ENCODE measurements around the gene PWWP2B. TPM values are rescaled to one million over a fixed set of nuclear protein-coding genes. Genes with fewer than 3 reads are reported as not detected.

PWWP2B gene
- total RNA-seq, 1 donor from 2014 or later = 12.9 TPM

DNA sequence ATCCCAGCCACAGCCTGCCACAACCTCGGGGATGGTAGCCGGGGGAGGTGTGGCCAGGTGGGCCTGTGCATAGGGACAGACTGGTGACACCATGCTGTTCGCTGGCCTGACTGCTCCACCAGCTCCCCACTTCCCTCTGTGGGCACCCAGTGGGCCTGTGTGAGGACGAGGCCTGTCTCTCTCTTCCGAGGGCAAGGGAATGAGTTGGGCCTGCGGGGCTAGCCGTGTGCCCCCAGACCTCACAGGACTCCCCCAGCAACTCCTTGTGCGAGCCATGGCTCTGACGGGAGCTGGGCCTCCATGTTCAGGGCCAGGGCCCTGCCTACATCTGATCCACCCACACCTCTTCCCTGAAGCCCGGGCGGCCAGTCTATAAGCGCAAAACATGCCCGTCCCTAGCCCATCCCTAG, 40.5 kb downstream of the PWWP2B start:
- DNase-seq (ENCODE audit: extremely low spot score, unreplicated experiment) = no peak
- H3K27me3 Mint-ChIP-seq (ENCODE audit: unreplicated experiment) = no peaks in the 10 kb centered on the region
- peaks cover 15% of the 10 kb centered on the region for H3K4me1 Mint-ChIP-seq (ENCODE audit: unreplicated experiment)
- H3K27ac Mint-ChIP-seq (ENCODE audit: unreplicated experiment) = no peak overlapping the region
- H3K9me3 Mint-ChIP-seq (ENCODE audit: unreplicated experiment) = no peaks in the 10 kb centered on the region
- TF ChIP-seq, protein P1, sequence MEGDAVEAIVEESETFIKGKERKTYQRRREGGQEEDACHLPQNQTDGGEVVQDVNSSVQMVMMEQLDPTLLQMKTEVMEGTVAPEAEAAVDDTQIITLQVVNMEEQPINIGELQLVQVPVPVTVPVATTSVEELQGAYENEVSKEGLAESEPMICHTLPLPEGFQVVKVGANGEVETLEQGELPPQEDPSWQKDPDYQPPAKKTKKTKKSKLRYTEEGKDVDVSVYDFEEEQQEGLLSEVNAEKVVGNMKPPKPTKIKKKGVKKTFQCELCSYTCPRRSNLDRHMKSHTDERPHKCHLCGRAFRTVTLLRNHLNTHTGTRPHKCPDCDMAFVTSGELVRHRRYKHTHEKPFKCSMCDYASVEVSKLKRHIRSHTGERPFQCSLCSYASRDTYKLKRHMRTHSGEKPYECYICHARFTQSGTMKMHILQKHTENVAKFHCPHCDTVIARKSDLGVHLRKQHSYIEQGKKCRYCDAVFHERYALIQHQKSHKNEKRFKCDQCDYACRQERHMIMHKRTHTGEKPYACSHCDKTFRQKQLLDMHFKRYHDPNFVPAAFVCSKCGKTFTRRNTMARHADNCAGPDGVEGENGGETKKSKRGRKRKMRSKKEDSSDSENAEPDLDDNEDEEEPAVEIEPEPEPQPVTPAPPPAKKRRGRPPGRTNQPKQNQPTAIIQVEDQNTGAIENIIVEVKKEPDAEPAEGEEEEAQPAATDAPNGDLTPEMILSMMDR (IDR thresholded peaks at IDR 0.05) = no peak
- no peaks in the 10 kb centered on the region for H3K36me3 Mint-ChIP-seq (ENCODE audit: unreplicated experiment)
- no peak overlapping the region for H3K4me3 Mint-ChIP-seq (ENCODE audit: unreplicated experiment)

DNA sequence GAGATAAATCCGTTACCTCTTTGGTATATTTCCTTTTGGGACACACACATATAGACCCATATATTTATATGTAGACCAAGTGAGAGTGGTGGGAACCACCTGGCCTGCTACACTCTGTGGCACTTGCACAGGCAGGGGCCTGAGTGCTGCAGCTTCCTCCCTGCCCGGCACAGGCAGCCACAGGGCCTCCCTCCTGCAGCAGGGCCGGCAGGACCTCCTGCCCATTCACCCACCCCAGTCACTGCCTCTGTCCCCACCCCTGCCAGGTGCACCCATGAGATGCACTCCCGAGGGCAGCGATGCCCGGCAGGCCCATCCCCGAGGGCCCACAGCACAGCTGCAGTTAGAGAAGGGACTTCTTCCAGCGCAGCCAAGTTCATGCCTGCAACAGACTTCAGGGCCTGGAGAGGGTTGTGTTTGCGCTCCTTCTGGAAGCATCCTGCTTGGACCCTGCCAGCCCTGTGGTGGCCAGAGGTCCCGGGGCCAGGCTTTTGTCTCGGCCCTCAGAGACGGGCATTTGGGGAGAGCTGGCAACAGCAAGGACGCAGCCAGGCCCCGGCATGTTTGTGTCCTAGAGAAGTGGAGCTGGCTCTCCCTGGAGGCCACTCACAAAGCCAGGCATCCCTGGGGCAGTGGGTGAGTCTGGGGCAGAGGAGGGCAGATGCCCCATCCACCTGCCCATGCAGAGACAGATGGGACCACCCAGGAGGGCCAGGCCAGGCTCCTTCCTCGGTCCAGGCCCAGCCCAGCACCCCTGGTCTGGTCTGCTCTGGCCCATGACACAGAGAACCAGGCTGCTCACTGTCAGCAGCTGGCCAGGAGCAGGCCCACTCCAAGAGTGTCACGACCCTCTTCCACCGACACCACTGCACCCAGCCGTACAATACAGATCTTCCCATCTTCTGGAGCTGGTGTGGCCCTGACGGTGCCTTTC, 41.4 kb downstream of the PWWP2B start:
- TF ChIP-seq, protein P1 (IDR thresholded peaks at IDR 0.05) = no peak
- Mint-ChIP-seq H3K27ac (ENCODE audit: unreplicated experiment) (peak overlapping the region; percentile 35), H3K4me1 (ENCODE audit: unreplicated experiment) (peaks cover 15% of the 10 kb centered on the region), H3K9me3 (ENCODE audit: unreplicated experiment) (no peaks in the 10 kb centered on the region), H3K27me3 (ENCODE audit: unreplicated experiment) (no peaks in the 10 kb centered on the region), H3K36me3 (ENCODE audit: unreplicated experiment) (no peaks in the 10 kb centered on the region), H3K4me3 (ENCODE audit: unreplicated experiment) (no peak overlapping the region)
- no peak for DNase-seq (ENCODE audit: extremely low spot score, unreplicated experiment)

DNA sequence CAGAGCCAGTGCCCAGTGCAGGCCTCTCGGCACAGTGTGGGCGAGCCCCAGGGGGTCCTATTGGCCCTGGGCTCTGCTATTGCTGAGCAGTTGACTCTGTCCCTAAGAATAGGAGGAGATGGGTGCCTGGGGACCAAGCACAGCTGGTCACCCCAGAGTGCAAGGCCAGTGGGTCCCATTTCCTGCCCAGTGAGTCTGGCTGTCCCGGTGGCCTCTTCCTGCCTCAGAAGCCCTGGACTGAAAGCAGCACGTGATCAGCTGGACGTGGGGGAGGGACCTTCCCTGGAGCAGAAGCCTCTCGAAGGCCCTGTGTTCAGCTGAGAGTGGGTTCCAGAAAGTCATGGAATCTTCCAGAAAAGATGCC, 42.0 kb downstream of the PWWP2B start:
- TF ChIP-seq, protein P1 (IDR thresholded peaks at IDR 0.05) = no peak
- no peaks in the 10 kb centered on the region for H3K36me3 Mint-ChIP-seq (ENCODE audit: unreplicated experiment)
- no peaks in the 10 kb centered on the region for H3K9me3 Mint-ChIP-seq (ENCODE audit: unreplicated experiment)
- peak overlapping the region; percentile 35 for H3K27ac Mint-ChIP-seq (ENCODE audit: unreplicated experiment)
- H3K4me1 Mint-ChIP-seq (ENCODE audit: unreplicated experiment) = peaks cover 15% of the 10 kb centered on the region
- no peaks in the 10 kb centered on the region for H3K27me3 Mint-ChIP-seq (ENCODE audit: unreplicated experiment)
- DNase-seq (ENCODE audit: extremely low spot score, unreplicated experiment) = no peak
- no peak overlapping the region for H3K4me3 Mint-ChIP-seq (ENCODE audit: unreplicated experiment)

DNA sequence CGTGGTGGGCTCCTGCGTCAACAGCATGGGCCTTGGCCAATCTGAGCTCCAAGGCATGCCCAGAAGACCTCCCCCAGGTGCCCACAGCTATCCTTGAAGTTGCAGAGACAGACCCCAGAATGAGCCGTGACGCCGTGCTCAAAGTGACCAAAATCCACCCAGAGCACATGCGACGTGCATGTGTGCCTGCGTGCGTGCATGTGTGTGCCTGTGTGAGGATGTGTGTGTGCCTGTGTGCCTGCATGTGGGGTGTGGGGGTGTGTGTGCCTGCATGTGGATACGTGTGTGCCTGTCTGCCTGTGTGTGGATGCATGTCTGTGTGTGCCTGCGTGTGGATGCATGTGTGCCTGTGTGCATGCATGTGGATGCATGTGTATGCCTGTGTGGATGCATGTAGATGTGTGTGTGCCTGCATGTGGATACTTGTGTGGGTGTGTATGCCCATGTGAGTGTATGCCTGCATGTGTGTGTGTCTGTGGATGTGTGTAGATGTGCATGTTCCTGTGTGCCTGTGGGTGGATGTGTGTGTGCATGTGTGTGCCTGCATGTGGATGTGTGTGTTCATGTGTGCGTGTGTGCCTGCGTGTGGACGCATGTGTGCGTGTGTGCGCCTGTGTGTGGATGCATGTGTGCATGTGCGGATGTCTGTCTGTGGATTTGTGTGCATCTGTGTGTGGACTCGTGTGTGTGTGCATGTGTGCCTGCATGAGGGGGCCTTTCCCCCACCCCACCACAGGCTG, 42.6 kb downstream of the PWWP2B start:
- Mint-ChIP-seq H3K9me3 (ENCODE audit: unreplicated experiment) (no peaks in the 10 kb centered on the region), H3K36me3 (ENCODE audit: unreplicated experiment) (no peaks in the 10 kb centered on the region), H3K27ac (ENCODE audit: unreplicated experiment) (no peak overlapping the region), H3K4me1 (ENCODE audit: unreplicated experiment) (peaks cover 20% of the 10 kb centered on the region), H3K27me3 (ENCODE audit: unreplicated experiment) (no peaks in the 10 kb centered on the region), H3K4me3 (ENCODE audit: unreplicated experiment) (no peak overlapping the region)
- TF ChIP-seq, protein P1 (IDR thresholded peaks at IDR 0.05) = no peak
- DNase-seq (ENCODE audit: extremely low spot score, unreplicated experiment) = no peak
